Gastrocnemius medialis (tissue), 4 donors: ENCODE results near the gene CACNG5.

Source experiments
- POLR2A ChIP-seq, 2 donors: fragments of 450-650 bp; IDR thresholded peaks; one replicate each; pipeline ENCODE4 v1.6.1; 2017; ENCODE audit warnings: antibody characterized with exemption in 2 of 2, mild to moderate bottlenecking in 2 of 2, moderate library complexity in 2 of 2
- TF ChIP-seq, protein P1 (sequence below), 5 experiments: fragments of 450-650 bp in 3 of 5; fragments of 200-600 bp in 2 of 5; sonication (generic) in 2 of 5; IDR thresholded peaks in 4 of 5; conservative IDR thresholded peaks in 1 of 5; 1 replicate in 4 of 5; 2 replicates in 1 of 5; pipeline ENCODE4 v1.5.1; 2016 to 2019; ENCODE audit warnings: antibody characterized with exemption in 5 of 5, mild to moderate bottlenecking in 3 of 5, moderate library complexity in 3 of 5

DNA sequence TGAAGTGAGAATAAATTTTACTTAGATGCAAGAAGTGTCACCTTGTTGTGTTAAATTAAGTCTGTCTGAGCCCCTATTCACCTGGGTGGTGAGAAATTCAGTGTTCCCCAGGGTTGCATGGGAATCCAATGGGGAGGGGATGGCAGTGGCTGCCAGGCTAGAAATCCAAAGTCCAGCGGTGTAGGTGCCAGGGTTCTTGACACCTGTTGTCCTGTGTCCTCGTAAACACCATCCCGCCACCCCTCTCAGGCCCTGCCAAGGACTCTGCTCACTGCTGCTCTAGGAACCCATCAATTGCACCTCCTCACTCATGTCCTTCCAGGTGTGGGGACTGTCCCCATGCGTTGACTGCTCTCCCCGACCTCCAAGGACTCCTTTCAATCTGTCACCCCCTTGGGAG lies 58.9 kb downstream of the CACNG5 start:
- TF ChIP-seq, protein P1, sequence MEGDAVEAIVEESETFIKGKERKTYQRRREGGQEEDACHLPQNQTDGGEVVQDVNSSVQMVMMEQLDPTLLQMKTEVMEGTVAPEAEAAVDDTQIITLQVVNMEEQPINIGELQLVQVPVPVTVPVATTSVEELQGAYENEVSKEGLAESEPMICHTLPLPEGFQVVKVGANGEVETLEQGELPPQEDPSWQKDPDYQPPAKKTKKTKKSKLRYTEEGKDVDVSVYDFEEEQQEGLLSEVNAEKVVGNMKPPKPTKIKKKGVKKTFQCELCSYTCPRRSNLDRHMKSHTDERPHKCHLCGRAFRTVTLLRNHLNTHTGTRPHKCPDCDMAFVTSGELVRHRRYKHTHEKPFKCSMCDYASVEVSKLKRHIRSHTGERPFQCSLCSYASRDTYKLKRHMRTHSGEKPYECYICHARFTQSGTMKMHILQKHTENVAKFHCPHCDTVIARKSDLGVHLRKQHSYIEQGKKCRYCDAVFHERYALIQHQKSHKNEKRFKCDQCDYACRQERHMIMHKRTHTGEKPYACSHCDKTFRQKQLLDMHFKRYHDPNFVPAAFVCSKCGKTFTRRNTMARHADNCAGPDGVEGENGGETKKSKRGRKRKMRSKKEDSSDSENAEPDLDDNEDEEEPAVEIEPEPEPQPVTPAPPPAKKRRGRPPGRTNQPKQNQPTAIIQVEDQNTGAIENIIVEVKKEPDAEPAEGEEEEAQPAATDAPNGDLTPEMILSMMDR (IDR thresholded peaks at IDR 0.05 in 4 of 5, conservative IDR thresholded peaks at IDR 0.05 in 1 of 5): no peak
- no peak for TF ChIP-seq POLR2A (IDR thresholded peaks at IDR 0.05)
